NCI-H2107 (cell line): ENCODE measurements around the gene FUOM.
"Not testable (repeated sequence)": the region's sequence is repeated elsewhere in the genome, so short reads cannot be mapped to it uniquely, and the experiment has no call there.

Source experiments
- DNase-seq: peaks from one replicate; lab custom pipeline; 2025; lab: John Stamatoyannopoulos, UW

FUOM gene

DNA sequence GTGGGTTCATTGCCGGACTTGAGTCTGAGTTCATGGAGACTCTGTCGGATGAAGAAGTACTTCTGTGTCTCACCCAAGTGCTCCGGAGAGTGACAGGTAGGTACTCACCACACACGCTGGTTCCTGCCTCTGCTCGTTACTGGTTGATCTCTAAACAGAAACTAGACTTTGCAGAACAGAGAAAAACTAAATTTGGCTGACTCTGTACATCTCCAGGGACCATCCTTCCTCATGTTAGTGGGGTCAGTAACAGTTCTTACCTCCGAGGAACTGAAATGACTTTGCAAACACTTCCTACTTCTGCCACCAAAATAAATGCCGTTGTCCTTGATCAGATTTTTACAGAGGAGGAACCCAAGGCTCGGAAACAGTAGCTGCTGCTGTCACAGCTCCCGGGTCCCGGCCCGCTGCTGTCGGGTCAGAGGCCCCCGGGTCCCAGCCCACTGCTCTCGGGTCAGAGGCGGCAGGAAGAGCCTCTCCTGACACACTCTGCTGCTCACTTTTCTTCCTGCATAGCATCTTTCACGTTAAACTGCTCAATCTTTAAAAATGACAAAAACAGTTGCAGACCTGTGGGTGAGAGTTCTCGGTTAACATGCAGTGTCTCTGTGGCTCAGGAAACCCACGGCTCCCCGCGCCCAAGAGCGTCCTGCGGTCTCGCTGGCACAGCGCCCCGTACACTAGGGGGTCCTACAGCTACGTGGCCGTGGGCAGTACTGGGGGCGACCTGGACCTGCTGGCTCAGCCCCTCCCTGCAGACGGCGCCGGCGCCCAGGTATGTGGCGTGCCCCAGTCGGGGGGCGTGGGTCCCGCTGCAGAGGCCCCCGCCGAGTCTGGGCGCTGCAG, 31.4 kb upstream of the FUOM start:
- no peak for DNase-seq

DNA sequence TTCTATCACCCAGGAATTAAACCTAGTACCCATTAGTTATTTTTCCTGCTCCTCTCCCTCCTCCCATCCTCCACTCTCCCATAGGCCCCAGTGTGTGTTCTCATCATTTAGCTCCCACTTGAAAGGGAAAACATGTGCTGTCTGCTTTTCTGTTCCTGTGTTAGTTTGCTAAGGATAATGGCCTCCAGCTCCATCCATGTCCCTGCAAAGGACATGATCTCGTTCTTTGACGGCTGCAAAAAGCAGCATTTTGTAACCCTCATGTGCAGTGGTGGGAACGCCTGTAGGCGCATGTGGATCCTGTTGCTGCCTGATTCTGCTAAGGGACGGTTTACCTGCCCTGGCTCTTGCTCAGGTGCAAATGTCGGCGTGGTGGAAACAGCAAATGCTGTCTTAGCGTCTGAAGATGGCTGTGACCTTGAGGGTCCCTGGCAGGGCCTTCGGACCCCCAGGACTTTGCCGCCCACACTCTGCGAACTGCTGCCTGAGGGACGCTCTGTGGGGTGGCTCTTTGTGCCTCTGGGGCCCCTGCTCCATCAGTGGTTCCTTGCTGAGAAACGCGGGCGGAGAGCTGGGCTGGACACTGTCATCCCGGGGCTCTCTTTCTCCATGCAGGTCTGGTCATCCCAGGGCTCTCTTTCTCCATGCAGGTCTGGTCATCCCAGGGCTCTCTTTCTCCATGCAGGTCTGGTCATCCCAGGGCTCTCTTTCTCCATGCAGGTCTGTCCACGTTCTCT, 30.6 kb upstream of the FUOM start:
- no peak for DNase-seq

DNA sequence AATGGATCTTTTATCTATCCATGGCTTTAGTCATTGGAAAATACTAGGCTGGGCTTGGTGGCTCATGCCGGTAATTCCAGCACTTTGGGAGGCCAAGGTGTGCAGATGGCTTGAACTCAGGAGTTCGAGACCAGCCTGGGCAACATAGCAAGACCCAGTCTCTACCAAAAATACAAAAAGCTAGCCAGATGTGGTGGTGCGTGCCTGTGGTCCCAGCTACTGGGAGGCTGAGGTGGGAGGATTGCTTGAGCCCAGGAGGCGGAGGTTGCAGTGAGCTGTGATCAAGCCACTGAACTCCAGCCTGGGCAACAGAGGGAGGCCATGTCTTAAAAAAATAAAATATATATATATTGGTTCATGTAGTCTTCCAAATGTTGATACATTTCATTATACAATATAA, 29.1 kb upstream of the FUOM start:
- DNase-seq: not testable (repeated sequence)

DNA sequence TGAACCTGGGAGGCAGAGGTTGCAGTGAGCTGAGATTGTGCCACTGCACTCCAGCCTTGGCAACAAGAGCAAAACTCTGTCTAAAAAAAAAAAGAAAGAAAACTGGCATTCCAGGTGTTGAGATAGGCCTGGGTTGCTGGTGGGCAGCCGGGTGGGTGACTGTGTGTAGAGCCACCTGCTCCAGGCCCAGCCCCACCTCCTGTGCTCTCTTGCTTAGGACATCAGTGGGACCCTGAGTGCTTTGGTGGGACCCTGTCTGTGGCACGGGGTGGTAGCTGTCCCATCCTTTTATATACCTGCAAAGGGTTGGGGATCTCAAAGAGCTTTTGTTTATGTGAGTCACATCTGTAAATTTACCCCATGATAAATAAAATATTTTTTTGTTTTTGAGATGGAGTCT, 27.4 kb upstream of the FUOM start:
- no peak for DNase-seq

DNA sequence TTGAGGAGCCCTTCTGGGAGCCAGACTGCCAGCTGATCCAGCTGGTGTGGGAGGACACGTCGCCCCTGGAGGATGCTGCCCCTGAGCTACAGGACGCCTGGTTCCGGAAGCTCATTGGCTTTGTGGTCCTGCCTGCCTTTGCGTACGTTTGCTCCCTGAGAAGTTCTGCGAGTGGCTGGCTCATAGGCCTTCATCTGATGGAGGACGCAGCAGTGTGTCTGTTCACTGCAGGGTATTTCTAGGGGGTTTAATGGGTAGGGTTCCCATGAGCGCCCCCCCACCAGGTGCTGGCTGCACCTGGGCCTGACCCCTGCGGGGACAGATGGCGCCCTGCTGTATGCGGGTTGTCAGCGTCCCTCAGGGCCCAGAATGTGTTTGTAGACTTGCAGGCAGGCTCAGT, 26.3 kb upstream of the FUOM start:
- DNase-seq: no peak

DNA sequence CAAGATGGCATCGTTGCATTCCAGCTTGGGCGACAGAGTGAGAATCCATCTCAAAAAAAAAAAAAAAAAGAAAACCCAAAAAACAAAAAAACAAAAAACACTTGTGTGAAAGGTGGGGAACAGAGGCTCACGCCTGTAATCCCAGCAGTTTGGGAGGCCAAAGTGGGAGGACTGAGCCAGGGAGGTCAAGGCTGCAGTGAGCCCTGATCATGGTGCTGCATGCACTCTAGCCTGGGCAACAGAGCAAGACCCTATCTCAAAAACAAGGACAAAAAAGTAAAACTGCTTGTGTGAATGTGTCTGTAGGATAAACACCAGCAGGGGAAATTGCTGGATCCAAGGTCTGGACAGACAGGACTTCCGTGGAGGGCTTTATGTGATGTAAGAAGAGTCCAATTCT, 25.7 kb upstream of the FUOM start:
- DNase-seq: no peak

DNA sequence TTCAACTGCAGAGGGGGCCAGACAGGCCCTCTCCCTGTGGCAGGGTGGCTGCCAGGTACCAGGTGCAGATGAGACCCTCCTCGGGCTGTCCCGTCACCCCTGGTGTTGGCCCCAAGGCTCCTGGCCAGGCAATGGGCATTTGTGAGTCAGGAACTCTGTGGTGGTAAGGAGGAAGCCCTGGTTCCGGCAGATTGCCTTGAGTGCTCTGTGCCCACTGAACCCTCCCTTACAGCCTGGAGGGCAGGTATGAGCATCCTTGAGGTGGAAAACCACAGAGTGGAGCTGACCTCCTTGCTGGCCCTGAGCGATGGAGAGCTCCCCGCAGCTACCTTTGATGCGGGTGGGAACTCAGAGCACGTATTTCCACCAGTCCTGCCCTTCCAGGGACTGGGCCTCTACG, 23.2 kb upstream of the FUOM start:
- no peak for DNase-seq

DNA sequence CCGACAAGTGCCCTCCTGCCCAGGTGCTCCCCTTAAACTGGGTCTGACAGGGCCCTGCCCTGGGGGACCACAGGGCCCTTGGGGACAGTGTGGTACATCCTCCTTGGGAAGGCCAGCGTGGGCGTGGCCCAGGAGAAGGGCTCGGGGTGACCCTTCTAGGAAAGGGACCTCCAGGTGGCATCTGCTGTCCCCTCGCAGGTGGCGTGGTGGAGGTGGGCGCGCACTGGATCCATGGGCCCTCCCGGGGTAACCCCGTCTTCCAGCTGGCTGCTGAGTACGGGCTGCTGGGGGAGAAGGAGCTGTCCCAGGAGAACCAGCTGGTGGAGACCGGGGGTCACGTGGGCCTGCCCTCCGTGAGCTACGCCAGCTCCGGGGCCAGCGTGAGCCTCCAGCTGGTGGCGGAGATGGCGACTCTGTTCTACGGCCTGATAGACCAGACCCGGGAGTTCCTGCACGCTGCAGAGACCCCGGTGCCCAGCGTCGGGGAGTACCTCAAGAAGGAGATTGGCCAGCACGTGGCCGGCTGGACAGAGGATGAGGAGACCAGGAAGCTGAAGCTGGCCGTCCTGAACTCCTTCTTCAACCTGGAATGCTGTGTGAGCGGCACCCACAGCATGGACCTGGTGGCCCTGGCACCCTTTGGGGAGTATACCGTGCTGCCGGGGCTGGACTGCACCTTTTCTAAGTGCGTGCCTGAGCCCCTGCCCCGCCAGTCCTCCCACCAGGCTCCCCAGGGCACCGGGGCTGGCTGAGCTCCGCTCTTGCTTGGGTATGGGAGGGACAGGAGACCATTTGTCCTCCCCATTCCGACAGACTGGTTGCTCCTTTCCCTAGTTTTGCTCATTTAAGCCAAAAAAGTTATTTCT, 22.2 kb upstream of the FUOM start:
- no peak for DNase-seq

DNA sequence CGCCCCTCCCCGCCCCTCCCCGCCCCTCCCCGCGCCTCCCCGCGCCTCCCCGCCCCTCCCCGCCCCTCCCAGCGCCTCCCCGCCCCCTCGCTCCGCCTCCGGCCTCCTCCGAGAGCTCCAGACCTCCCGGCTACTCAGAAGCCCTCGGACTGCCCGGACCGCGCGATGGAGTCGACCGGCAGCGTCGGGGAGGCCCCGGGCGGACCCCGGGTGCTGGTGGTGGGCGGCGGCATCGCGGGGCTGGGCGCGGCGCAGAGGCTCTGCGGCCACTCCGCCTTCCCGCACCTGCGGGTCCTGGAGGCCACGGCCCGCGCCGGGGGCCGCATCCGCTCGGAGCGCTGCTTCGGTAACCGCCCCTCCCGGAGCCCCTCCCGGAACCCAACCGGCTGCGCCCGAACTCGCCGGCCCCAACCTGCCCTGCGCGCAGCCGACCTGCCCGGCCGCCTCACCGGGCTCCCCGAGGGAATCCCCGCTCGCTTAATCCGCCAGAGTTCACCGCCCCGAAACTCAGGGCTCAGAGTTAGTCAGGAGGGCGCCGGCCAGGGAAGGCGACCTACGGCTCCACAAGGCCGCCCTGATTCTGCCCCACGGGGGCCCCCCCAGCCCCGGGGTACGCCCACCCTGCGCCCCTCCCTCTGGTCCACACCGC, 21.5 kb upstream of the FUOM start, which contains the start of gene PAOX:
Gene PAOX, plus strand, starts transcription at position 111 of the 649 bp plus-strand sequence. Its CDS starts 55 bp downstream, at position 166.
- DNase-seq: no peak

DNA sequence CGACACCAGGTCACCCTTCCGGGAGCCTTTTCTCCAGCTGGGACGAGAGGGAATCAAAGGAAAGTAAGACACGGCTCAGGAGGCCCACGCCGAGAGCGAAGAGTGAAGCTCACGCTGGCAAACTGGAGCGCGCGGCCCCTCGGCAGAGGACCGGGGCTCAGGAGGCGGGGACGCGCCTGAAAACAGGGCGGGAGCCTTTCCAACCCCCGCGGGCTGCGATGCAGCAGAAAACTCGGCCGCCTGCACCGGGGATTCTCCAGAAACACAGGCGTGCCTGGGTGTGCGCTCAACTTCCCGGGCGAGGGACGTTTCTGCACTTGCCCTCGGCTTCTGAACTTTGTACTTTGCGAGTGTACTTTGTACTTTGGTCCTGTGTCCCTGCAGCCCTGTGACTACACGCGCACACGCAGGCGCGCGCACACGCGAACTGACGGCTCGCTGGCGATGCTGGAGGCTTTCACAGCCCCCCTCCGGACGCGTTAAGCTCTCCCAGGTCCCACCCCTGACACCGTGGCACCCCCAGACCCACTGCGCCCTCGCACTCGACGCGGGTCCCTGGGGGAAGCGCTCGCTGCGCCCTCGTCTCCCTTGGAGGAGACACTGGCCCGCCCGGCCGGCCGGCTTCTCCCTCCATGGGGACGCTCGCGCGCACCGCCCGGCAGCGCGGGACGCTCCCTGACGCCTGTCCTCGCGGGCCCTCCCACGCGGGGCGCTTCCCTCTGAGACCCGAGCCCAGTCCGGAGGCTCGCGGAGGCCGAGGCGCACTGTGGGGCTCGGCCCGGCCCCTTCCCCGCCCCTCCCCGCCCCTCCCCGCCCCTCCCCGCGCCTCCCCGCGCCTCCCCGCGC, 20.7 kb upstream of the FUOM start:
- DNase-seq: no peak

DNA sequence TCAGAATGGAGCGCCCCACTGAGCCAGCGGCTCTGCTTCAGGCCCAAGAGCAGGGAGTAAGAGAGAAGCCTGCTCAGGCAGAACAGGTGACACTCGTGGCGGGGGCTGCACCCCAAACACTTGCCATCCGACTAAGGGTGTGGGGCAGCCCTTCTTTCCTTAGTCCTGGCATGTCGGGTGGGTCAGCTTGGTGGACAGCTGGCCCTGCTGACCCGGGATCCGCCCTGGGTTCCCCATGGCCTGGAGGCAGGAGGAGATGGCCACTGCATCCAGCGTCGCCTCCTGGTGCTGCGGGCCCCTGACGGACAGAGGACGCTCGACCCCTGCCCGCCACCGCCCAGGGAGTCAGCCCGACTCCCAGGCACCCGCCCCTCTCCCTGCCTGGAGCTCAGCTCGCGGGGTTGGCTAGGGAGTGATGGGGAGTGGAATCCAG, 20.0 kb upstream of the FUOM start:
- no peak for DNase-seq

DNA sequence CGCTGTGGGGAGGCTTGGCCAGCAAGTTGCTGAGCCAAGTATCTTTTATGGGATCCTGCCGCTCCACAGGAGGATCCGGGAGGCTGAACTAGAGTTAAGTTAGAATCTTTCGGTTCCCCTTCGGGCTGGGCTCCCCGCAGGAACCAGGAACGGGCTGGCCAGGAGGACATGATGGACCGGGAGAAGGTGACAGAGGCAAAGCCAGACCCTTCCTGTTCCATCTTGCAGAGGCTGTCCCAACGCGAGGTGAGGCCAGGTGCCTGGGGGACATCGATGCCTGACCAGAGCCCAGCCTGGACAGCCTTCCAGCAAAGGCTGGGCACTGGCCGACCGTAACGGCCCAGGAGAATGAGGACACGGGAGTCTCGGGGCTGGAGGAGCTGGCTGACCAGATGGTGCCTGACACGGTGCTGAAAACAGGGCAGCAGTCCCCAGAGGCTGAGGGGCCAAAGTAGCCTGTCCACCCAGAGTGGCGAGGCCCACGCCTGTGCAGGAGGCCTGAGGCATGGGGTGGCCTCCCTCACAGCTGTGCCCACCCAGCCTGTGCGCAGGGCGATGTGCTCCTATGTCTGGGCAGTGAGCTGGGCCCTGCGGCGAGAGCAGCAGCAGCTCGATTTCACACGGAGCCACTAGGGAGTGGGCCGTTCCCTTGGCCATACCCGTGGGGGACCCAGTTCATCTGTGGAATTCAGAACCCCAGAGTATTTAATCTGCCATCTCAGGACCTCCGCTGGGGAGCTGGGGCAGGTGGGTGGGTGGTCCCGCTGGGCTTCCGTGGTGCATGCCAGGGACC, 19.4 kb upstream of the FUOM start:
- DNase-seq: no peak

DNA sequence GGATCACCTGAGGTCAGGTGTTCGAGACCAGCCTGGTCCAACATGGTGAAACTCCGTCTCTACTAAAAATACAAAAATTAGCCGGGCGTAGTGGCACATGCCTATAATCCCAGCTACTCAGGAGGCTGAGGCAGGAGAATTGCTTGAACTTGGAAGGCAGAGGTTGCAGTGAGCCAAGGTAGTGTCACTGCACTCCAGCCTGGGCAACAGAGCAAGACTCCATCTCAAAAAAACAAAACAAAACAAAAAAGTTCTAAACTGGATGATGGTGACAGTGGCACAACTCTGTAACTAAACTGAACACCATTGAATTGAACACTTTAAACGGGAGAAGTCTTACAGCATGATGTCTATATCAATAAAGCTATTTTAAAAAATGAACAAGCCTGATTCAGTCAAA, 18.4 kb upstream of the FUOM start:
- DNase-seq: not testable (repeated sequence)

DNA sequence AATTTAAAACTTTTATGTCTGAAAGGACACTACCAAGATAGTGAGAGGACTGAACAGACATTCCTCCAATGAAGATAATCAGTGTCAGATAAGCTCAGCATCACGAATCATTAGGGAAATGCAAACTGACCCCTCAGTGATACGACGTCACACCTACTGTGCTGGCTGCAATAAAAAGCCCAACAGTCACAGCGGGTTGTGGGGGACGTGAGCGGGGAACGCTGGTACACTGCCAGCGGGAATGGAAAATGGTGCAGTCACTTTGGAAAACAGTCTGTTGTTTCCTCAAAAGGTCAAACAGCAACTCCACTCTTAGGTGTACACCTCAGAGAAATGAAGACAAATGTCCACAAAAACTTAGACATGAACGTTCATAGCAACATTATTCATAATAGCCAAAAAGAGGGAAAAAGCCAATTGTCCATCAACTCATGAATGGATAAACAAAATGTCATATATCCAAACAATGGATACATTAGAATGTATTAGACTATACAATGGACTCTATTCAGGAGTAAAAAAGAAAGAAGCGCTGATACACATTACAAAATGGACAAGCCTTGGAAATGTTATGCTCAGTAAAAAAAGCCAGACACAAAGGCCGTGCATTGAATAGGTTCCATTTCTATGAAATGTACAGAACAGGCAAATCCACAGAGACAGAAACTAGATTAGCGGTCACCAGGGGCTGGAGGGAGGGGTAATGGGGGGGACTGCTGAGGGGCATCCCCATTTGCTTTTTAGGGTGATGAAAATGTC, 17.7 kb upstream of the FUOM start:
- no peak for DNase-seq

DNA sequence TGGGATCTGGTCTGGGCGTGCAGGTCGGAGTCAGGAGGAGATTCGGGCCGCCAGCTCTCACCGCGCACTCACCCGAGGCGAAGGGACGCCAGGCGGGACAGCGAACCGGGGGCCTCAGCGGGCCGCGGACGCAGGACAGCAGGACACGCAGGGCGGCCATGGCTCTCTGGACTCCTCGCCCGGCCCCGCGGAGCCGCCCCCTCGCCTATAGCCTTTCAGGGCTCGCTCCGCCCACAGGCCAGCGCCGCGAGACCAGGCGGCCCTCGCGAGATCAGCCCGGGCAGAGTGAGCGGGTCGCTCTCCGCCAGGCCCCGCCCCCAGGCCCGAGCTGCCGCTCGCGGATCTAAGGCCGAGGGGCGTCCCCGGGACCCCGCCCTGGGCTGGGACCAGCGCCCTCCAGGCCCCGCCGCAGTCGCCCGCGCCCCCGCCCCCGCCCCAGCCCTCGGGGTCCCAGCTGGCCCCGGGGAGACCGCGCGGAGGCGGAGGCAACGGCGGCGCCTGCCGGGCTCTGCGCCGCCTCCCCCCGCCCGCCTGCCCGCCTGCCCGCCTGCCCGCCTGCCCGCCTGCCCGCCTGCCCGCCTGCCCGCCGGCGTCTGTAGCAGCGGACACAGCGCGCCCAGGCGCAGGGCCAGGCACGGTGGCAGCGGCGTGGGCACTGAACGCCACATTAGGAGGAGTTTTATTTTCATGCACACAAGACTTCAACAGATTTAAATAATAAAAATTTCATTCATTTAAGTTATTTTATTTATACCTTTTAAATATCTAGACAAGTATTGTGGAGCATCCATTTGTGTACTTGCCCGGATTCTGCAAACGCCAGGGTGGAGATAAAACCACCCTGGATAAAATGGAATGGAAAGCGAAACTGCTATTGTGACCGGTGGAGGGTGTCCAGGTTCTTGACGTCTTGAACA, 15.6 kb upstream of the FUOM start, which contains the start of gene ECHS1:
Gene ECHS1, minus strand, starts transcription at position 181 of the 917 bp plus-strand sequence. Its CDS starts 21 bp downstream, at position 160.
- peak; percentile 66 for DNase-seq

DNA sequence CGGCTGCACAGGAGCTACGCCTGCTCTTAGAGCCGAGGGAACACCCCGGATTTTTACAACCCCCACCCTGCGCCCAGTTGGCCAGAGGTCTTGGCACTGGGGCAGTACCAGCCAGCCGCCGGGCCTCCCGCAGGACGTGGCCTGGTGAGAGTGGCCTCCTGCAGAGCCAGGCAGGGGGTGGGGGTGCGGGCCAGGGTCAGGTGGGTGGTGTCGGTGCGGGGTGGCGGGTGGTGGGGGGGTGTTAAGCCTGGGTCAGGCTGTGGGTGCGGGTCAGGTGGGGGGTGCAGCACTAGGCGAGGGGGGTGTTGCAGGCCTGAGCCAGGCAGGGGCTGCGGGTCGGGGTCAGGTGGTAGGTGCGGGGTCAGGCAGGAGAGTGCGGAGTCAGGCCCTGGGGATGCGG, 14.7 kb upstream of the FUOM start:
- no peak for DNase-seq

DNA sequence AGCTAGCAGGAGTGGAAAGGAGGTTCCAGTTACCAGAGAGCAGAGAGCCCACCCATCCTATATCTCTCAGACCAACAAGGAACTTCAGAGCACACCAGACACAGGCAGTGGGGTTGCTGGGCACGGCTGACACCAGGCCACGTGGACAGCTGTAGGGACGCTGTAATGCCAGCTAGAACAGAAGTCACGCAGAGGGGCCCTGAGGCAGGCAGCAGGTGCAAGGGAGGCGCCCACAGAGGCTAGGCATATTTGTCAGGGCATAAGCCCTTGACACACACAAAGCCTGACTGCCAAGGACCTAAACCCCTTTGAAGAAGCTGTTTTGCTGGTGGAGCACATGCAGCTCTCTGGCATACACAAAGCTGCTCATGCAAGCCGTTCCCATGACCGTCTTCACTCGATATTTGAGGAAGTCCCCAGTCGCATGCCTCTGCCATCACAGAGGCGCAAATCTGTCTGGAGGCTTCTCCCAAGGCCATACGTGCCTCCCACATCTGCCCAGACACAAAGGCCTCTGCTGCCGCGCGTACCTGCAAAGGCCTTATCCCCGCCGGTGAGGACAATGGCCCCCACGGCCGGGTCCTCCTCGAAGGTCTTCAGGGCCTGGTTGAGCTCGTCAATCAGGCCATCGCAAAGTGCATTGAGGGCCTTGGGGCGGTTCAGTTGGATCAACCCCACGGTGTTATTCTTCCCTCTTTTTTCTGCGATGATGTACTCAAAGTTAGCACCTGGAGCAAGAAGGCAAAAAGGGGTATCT, 12.4 kb upstream of the FUOM start:
- DNase-seq: no peak
